Tongue (tissue), 2 donors: ENCODE measurements around the gene NAXD. TPM values are rescaled to one million over a fixed set of nuclear protein-coding genes. Genes with fewer than 3 reads are reported as not detected.
"Not testable (repeated sequence)": the region's sequence is repeated elsewhere in the genome, so short reads cannot be mapped to it uniquely, and the experiment has no call there.

Experiments
- DNase-seq: peaks from one replicate; pipeline ENCODE4 v3.0.0-alpha.2; 2015
- total RNA-seq: library from RNA; depleted of rRNA; stranded (reverse); fragments of >200 nt; gene quantifications from one replicate; pipeline ENCODE4 v1.2.3, GENCODE V29; 2014

NAXD gene
- 21.4 TPM for total RNA-seq

- DNase-seq = peak; percentile 97
Measured at GRCh38 chr13:110615322-110616102, at the start of gene NAXD. Gene NAXD (plus strand): TSS chr13:110615545. CDS start chr13:110615602, 57 bp downstream.

- DNase-seq = no peak
Measured at GRCh38 chr13:110566171-110566570, 49.2 kb upstream of the NAXD start.

- DNase-seq = no peak
Measured at GRCh38 chr13:110568612-110569011, 46.7 kb upstream of the NAXD start.

DNA sequence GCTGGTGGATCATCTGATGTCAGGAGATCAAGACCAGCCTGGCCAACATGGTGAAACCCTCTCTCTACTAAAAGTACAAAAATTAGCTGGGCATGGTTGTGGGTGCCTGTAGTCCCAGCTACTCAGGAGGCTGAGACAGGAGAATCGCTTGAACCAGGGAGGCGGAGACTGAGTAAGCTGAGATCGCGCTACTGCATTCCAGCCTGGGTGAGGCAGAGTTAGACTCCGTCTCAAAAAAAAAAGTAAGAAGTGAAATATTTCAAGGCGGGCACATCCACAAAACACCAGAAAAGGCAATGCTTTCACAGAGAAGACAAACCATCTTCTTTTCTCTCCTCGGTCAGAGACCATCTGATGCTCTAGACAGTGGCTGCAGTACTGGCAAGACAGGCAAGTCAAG lies 45.4 kb upstream of the NAXD start:
- not testable (repeated sequence) for DNase-seq

DNA sequence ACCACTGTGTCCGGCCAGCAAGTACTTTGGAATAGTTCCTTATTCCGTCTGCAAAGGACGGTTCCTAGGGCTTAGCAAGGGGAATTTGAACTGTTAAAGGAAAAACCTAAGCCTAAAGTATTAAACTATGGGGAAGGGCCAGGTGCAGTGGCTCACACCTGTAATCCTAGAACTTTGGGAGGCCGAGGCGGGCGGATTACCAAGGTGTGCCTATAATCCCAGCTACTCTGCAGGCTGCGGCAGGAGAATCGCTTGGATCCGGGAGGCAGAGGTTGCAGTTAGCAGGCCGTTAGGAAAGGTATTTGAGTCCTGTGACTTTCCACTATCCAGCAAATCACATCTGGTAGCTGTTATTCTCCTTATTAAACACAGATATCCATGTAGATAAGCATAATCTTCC lies 44.5 kb upstream of the NAXD start:
- no peak for DNase-seq

GRCh38 chr13:110571896-110572777 lies 43.2 kb upstream of the NAXD start:
- DNase-seq = no peak

DNA sequence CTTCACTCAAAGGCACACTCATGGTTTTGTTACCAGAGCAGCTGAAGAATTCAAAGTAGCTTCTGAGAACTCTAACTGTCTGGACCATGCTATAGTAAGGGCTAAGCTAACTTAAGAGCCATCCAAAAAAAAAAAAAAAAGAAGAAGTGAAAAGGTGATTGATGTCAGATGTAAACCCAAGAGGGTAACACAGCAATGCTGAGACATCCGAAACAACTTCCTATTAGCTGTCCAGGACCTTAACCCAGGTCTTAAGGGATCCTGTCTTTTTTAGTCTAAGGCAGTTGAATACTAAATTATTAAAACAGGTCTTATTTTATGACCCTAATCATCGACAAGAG lies 42.6 kb upstream of the NAXD start:
- no peak for DNase-seq

DNA sequence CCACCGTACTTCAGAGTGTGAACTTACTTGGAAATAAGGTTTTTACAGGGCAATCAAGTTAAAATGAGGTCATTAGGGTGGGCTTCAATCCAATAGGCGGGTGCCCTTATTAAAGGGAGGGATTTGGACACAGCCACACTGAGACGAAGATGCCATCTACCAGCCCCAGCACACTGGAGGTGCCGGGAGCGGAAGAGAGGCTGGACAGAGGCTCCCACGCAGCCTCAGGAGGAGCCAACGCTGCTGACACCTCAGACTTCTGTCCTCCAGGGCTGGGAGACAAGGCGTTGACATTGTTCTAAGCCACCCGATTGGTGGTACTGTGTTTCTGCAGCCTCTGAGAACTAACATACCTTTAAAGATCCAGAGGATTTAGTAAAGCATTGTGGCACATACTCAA lies 41.2 kb upstream of the NAXD start:
- DNase-seq = no peak

- DNase-seq = no peak
Measured at GRCh38 chr13:110575322-110576069, 39.8 kb upstream of the NAXD start.

DNA sequence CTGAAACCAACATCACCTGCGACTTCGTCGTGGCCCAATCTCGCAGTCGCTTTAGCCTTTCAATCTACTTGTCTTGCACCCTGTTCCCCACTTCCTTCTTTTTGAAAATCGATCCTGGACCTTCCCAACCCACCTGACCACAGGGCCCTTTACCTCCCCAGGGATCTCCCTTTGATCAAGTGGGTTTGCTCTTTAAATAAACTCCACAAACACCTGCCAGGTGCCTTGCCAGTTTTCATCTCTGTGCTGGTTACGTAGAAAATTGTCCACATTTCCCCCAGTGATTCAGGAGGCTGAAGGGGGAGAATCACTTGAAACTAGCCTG lies 39.3 kb upstream of the NAXD start:
- no peak for DNase-seq

GRCh38 chr13:110576736-110577476 lies 38.4 kb upstream of the NAXD start:
- no peak for DNase-seq

GRCh38 chr13:110578363-110578762 lies 37.0 kb upstream of the NAXD start:
- no peak for DNase-seq

GRCh38 chr13:110580800-110581199 lies 34.5 kb upstream of the NAXD start:
- DNase-seq = no peak

DNA sequence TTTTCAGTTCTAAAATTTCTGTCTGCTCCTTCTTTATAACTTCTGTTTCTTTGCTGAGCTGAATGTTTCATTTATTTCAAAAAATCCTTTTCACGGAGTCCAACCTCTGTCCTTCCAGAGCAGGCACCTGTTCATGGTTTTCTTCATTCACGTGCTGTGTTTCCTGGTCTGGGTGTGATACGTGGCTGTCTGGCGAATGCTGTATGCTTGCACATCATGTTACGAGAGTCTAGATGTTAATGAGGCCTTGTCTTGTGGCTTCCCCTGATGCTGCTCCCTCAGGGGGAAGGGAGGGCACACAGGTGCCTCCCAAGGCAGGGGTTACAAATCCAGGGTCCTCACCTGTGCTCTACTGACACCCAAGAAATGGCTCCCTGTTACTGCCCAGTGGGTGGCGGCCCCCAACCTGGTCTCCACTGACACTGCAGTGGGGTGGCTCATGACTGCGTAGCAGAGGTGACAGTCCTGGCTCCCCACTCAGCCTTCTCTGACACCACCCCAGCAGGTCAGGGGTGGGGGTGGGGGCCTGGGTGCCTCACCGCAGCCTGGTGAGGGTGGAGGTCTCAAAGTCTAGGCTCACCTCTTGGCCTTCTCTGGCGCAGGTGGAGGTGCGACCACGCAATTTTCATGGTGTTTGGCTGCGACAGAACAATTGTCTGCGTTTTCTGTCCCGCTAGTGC lies 33.7 kb upstream of the NAXD start:
- DNase-seq = no peak

GRCh38 chr13:110582421-110582954 lies 32.9 kb upstream of the NAXD start:
- no peak for DNase-seq

DNA sequence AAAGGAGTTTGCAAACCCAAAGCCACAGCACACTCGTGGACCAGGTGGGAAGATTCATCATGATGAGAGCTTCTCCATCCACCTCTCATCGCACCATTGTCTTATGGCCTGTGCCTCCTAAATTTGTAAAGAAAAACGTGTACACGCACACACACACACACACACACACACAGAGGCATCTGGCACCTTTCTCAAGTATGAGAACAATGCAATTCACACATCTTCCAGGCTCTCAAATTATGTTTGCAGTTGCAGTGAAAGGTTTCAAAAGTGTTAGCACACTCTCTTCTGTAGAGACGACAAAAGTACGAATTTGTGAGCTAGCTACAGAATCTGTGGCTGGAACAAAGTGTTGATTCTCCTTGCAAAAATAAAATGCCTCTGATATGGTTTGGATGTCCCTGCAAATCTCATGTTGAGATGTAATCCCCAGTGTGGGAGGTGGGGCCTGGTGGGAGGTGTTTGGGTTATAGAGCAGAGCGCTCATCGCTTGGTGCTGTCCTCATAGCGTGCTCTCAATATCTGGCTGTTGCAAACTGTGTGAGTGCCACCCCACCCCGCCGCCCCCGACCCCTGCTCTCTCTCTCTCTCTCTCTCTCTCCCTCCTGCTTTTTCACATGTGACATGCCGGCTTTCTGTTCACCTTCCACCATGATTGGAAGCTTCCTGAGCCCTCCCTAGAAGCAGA lies 32.0 kb upstream of the NAXD start:
- no peak for DNase-seq

GRCh38 chr13:110589793-110590390 lies 25.5 kb upstream of the NAXD start:
- DNase-seq = no peak

GRCh38 chr13:110590577-110590976 lies 24.8 kb upstream of the NAXD start:
- DNase-seq = peak; percentile 31

GRCh38 chr13:110592665-110593064 lies 22.7 kb upstream of the NAXD start:
- no peak for DNase-seq

GRCh38 chr13:110593430-110594130 lies 21.8 kb upstream of the NAXD start:
- peak; percentile 79 for DNase-seq
